Muscle layer of duodenum (tissue), 2 donors: Measurements from ENCODE around the gene P2RX1.

Experiments
- H3K27ac ChIP-seq: one replicate; pipeline ENCODE4 v1.7.0; 2013; ENCODE audit warnings: mild to moderate bottlenecking, low read length
- H3K27me3 ChIP-seq: one replicate; pipeline ENCODE4 v1.7.0; 2013; ENCODE audit warnings: low read depth, mild to moderate bottlenecking, control low read depth, low read length
- H3K36me3 ChIP-seq, 2 donors: one replicate each; pipeline ENCODE4 v1.7.0; 2013; ENCODE audit warnings: low read length in 2 of 2, control low read depth in 1 of 2, mild to moderate bottlenecking in 1 of 2; ENCODE audit not compliant: insufficient read depth in 2 of 2, control insufficient read depth in 1 of 2
- H3K4me1 ChIP-seq, 2 donors: one replicate each; pipeline ENCODE4 v1.7.0; 2013; ENCODE audit warnings: low read length in 2 of 2, mild to moderate bottlenecking in 2 of 2, control low read depth in 1 of 2, moderate library complexity in 1 of 2; ENCODE audit not compliant: insufficient read depth in 2 of 2, control insufficient read depth in 1 of 2
- H3K4me3 ChIP-seq, 2 donors: one replicate each; pipeline ENCODE4 v1.7.0; 2013; ENCODE audit warnings: low read length in 2 of 2, low read depth in 1 of 2, mild to moderate bottlenecking in 1 of 2
- H3K9me3 ChIP-seq, 2 donors: one replicate each; pipeline ENCODE4 v1.7.0; 2013; ENCODE audit warnings: low read length in 2 of 2, control low read depth in 1 of 2, mild to moderate bottlenecking in 1 of 2; ENCODE audit not compliant: control insufficient read depth in 1 of 2
- donor health status: healthy.

Gene P2RX1

GRCh38 chr17:3921502-3922319 lies 5.4 kb upstream of the P2RX1 start:
- Histone ChIP-seq H3K4me1 (peaks cover 3 to 25% of the 10 kb centered on the region in 2 donors), H3K36me3 (no peaks in the 10 kb centered on the region), H3K4me3 (no peak overlapping the region), H3K27me3 (no peaks in the 10 kb centered on the region), H3K27ac (no peak overlapping the region), H3K9me3 (no peaks in the 10 kb centered on the region)

DNA sequence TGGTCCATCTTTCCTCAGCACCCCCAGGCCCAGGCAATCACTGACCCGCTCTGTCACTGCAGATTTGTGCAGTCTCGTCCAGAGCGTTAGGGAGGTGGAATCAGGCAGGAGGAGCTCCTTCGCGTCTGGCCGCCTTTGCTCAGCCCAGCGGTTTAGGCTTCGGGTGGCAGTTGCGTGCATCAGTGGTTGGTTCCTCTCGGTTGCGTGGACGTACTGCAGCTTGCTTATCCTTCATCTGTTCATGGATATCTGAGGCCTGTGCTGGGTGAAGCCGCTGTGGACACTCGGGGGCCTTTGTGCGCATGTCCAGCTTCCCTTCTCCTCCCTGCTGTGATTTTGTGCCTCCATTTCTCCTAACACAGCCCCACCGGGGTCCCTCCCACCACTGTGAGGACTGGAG lies 4.7 kb upstream of the P2RX1 start:
- Histone ChIP-seq H3K4me1 (peaks cover 3 to 25% of the 10 kb centered on the region in 2 donors), H3K4me3 (no peak overlapping the region), H3K27me3 (no peaks in the 10 kb centered on the region), H3K27ac (no peak overlapping the region), H3K9me3 (no peaks in the 10 kb centered on the region), H3K36me3 (no peaks in the 10 kb centered on the region)

GRCh38 chr17:3919123-3919624 lies 2.9 kb upstream of the P2RX1 start:
- H3K27me3 ChIP-seq, result no peaks in the 10 kb centered on the region
- no peaks in the 10 kb centered on the region for H3K36me3 ChIP-seq
- no peaks in the 10 kb centered on the region for H3K9me3 ChIP-seq
- peak overlapping the region; percentile 9 for H3K27ac ChIP-seq
- no peak overlapping the region for H3K4me3 ChIP-seq
- H3K4me1 ChIP-seq, result peaks cover 4 to 14% of the 10 kb centered on the region in 2 donors

GRCh38 chr17:3918372-3919122 lies 2.3 kb upstream of the P2RX1 start:
- Histone ChIP-seq H3K36me3 (no peaks in the 10 kb centered on the region), H3K4me1 (peaks cover 10 to 17% of the 10 kb centered on the region in 2 donors), H3K9me3 (no peaks in the 10 kb centered on the region), H3K27me3 (no peaks in the 10 kb centered on the region), H3K27ac (peak overlapping the region; percentile 9), H3K4me3 (no peak overlapping the region)

GRCh38 chr17:3917391-3917931 lies 1.2 kb upstream of the P2RX1 start:
- Histone ChIP-seq H3K27ac (no peak overlapping the region), H3K4me3 (no peak overlapping the region), H3K27me3 (no peaks in the 10 kb centered on the region), H3K36me3 (no peaks in the 10 kb centered on the region), H3K4me1 (peaks cover 10 to 18% of the 10 kb centered on the region in 2 donors), H3K9me3 (no peaks in the 10 kb centered on the region)

DNA sequence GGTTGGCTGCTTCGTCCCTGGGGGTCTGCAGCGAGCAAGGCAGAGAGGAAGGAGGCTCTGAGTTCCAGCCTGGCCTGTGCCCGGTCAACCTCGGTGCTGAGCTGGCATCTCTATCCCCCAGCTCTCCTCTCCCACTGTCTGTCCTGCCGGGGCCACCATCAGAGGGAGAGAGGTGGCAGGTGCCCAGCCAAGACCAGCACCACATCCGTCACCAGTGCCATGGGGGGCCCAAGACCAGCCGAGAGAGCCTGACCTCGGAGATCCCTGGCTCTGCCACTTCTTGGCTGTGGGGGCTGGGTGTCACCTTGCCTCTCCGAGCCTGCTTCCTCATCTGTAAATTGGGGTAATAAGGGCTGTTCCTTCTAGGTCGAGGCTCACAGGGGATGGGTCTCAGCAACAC lies 560 bp upstream of the P2RX1 start:
- Histone ChIP-seq H3K4me3 (no peak overlapping the region), H3K27me3 (no peaks in the 10 kb centered on the region), H3K9me3 (no peaks in the 10 kb centered on the region), H3K27ac (peak overlapping the region; percentile 29), H3K4me1 (peaks cover 10 to 18% of the 10 kb centered on the region in 2 donors), H3K36me3 (no peaks in the 10 kb centered on the region)

DNA sequence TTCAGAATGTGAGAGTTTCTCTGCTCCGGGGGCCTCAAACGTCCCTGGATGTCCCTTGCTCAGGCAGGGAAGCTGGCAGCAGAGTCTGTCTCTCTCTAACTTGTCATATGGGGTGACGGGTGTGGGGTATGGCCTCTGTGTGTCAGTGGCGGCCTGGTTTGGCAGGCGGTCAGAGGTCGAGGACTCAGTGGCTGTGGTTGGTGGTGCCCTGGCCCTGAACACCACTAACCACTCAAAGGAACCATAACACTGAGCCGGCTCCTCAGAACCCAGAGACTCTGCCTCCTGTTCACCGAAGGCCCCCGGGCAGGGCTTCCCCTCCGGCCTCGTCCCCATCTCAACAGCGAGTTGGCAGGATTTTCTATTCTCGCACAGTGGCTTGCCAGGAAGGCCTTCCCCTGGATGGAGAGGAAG lies 677 bp downstream of the P2RX1 start:
- Histone ChIP-seq H3K27me3 (no peaks in the 10 kb centered on the region), H3K9me3 (no peaks in the 10 kb centered on the region), H3K36me3 (no peaks in the 10 kb centered on the region), H3K27ac (peak overlapping the region; percentile 51), H3K4me3 (peak overlapping the region; percentile 13 to 45), H3K4me1 (peaks cover 10 to 18% of the 10 kb centered on the region in 2 donors)

DNA sequence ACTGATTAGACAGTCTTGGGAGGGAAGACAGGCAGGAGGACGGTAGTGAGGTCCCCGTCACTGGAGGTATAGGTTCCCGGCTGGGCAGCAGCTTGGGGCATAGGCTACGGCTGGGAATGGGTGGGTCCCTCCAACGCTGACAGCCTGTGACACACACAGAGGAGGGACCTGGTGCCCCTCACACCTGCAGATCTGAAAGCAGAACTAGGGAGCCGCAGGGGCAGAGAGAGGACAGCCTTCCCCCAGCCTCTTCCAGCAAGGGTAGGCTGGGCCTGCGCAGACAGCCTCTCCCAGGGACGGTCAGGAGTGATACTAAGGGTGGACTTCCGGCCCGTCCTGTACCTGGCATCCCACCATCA lies 2.0 kb downstream of the P2RX1 start:
- peak overlapping the region; percentile 58 for H3K27ac ChIP-seq
- H3K36me3 ChIP-seq, result no peaks in the 10 kb centered on the region
- H3K4me3 ChIP-seq, result peak overlapping the region in 1 of 2 donors; percentile 45
- H3K9me3 ChIP-seq, result no peaks in the 10 kb centered on the region
- H3K27me3 ChIP-seq, result no peaks in the 10 kb centered on the region
- peaks cover 10 to 14% of the 10 kb centered on the region in 2 donors for H3K4me1 ChIP-seq

- Histone ChIP-seq H3K27me3 (no peaks in the 10 kb centered on the region), H3K4me1 (peaks cover 10 to 14% of the 10 kb centered on the region in 2 donors), H3K9me3 (no peaks in the 10 kb centered on the region), H3K36me3 (no peaks in the 10 kb centered on the region), H3K27ac (peak overlapping the region; percentile 58), H3K4me3 (peak overlapping the region; percentile 37 to 45)
Measured at GRCh38 chr17:3913531-3914311, 2.5 kb downstream of the P2RX1 start.

- Histone ChIP-seq H3K4me1 (peaks cover 10 to 14% of the 10 kb centered on the region in 2 donors), H3K27ac (no peak overlapping the region), H3K9me3 (no peaks in the 10 kb centered on the region), H3K27me3 (no peaks in the 10 kb centered on the region), H3K36me3 (no peaks in the 10 kb centered on the region), H3K4me3 (no peak overlapping the region)
Measured at GRCh38 chr17:3912827-3913226, 3.4 kb downstream of the P2RX1 start.
